HepG2 (cell line): ENCODE measurements around the gene KCNMA1. TPM values are rescaled to one million over a fixed set of nuclear protein-coding genes. Genes with fewer than 3 reads are reported as not detected.

Experiments
- ATAC-seq: fragments of 200-7000 bp; cut with Tn5 transposase; 3 replicates; pipeline ENCODE4 v1.9.1; 2020; ENCODE audit warnings: mild to moderate bottlenecking, moderate library complexity
- BruUV-seq: library from RNA; stranded (reverse); fragments of 400-500 nt; replicated peaks from 2 replicates; lab custom pipeline; 2021; lab: Mats Ljungman, UMichigan
- CTCF ChIA-PET: fragments of 300-600 bp; formaldehyde crosslinking; extraction: SDS; loops from one replicate; lab custom pipeline; 2021; ENCODE audit warnings: low total read pairs, inconsistent platforms, low intra/inter-chr PET ratio; lab: Yijun Ruan, JAX
- POLR2A ChIA-PET: fragments of 350-600 bp; sonication (Branson Sonifier 250); formaldehyde crosslinking; loops from one replicate; lab custom pipeline; 2020; ENCODE audit warnings: antibody characterized with exemption, inconsistent platforms; lab: Yijun Ruan, JAX
- DNase-seq: peaks from one replicate; pipeline ENCODE4 v3.0.0-alpha.2; 2015; ENCODE audit warnings: low spot score
- FAIRE-seq: peaks from 3 replicates; lab custom pipeline; 2011; peaks lifted over from hg19 to GRCh38; lab: Jason Lieb, UNC
- H2AFZ ChIP-seq: one replicate; pipeline ENCODE4 v1.6.1; 2011; ENCODE audit warnings: low read length, inconsistent platforms
- H3K27ac ChIP-seq: fragments of 300-600 bp; 3 replicates; pipeline ENCODE4 v1.8.0; 2011; ENCODE audit warnings: mixed run types, mild to moderate bottlenecking, mixed read lengths, low read length, inconsistent platforms; ENCODE audit not compliant: insufficient read depth; ENCODE audit errors: extremely low read length
- H3K27me3 ChIP-seq, 2 experiments: fragments of 200-600 bp in 1 of 2; 2 replicates in 1 of 2; 3 replicates in 1 of 2; pipeline versions ENCODE4 v1.6.0 to v1.8.0; 2011; ENCODE audit warnings: low read length in 2 of 2, mild to moderate bottlenecking in 2 of 2, moderate library complexity in 2 of 2, inconsistent platforms in 1 of 2; ENCODE audit not compliant: insufficient read depth in 2 of 2, control insufficient read depth in 1 of 2
- H3K36me3 ChIP-seq, 2 experiments: fragments of 200-600 bp in 1 of 2; replicated peaks in 1 of 2; 2 replicates in 1 of 2; 3 replicates in 1 of 2; pipeline versions ENCODE4 v1.5.1 to v1.8.0; 2011; ENCODE audit warnings: low read length in 2 of 2, inconsistent platforms in 1 of 2; ENCODE audit not compliant: insufficient read depth in 2 of 2, control insufficient read depth in 1 of 2
- H3K4me1 ChIP-seq: 2 replicates; pipeline ENCODE4 v1.5.1; 2012; ENCODE audit warnings: low read length, inconsistent platforms; ENCODE audit not compliant: insufficient read depth
- H3K4me2 ChIP-seq: 2 replicates; pipeline ENCODE4 v1.6.0; 2011; ENCODE audit warnings: low read depth, low read length, inconsistent platforms
- H3K4me3 ChIP-seq, 3 experiments: fragments of 200-600 bp in 1 of 3; sonication (generic), shearing (Covaris generic) in 1 of 3; replicated peaks in 1 of 3; 2 replicates each; pipeline ENCODE4 v1.5.1; 2011 to 2016; ENCODE audit warnings: low read length in 3 of 3, inconsistent platforms in 2 of 3, low read depth in 2 of 3, mild to moderate bottlenecking in 2 of 3, control low read depth in 1 of 3, mixed read lengths in 1 of 3; ENCODE audit not compliant: insufficient read depth in 1 of 3
- H3K79me2 ChIP-seq: one replicate; pipeline ENCODE4 v1.6.1; 2011; ENCODE audit warnings: low read length, inconsistent platforms; ENCODE audit not compliant: insufficient read depth
- H3K9ac ChIP-seq: 2 replicates; pipeline ENCODE4 v1.6.0; 2011; ENCODE audit warnings: mild to moderate bottlenecking, low read depth, low read length, inconsistent platforms; ENCODE audit not compliant: insufficient read depth
- H3K9me3 ChIP-seq: 2 replicates; pipeline ENCODE4 v1.5.1; 2012; ENCODE audit warnings: mild to moderate bottlenecking, low read length
- H4K20me1 ChIP-seq: 2 replicates; pipeline ENCODE4 v1.6.0; 2011; ENCODE audit warnings: inconsistent platforms, mild to moderate bottlenecking, low read length, moderate library complexity; ENCODE audit not compliant: insufficient read depth
- KLF16 ChIP-seq, 2 experiments: sonication (generic) in 1 of 2; formaldehyde crosslinking in 1 of 2; IDR thresholded peaks; 2 replicates each; pipeline versions ENCODE4 v1.6.1 to v1.8.0; 2016 to 2023; ENCODE audit warnings: missing genetic modification reagents in 2 of 2, missing compliant biosample characterization in 1 of 2
- NCOR1 ChIP-seq: fragments of 200-600 bp; sonication (generic); IDR thresholded peaks from 2 replicates; pipeline ENCODE4 v1.7.0; 2017; ENCODE audit warnings: antibody characterized with exemption, low read length, borderline replicate concordance
- RARG ChIP-seq: sonication (generic); formaldehyde crosslinking; IDR thresholded peaks from 2 replicates; pipeline ENCODE4 v1.4.0; 2020; ENCODE audit warnings: low read depth, mild to moderate bottlenecking, missing genetic modification reagents
- SCMH1 ChIP-seq: sonication (generic); formaldehyde crosslinking; IDR thresholded peaks from 2 replicates; pipeline ENCODE4 v1.9.0; 2021; ENCODE audit warnings: missing genetic modification reagents, mild to moderate bottlenecking, borderline replicate concordance
- TAF15 ChIP-seq: fragments of 200-400 bp; formaldehyde crosslinking; IDR thresholded peaks from one replicate; pipeline ENCODE4 v1.6.1; 2018; ENCODE audit warnings: mild to moderate bottlenecking, low read depth, low read length; ENCODE audit not compliant: poor library complexity, severe bottlenecking
- ZNF34 ChIP-seq: sonication (generic); formaldehyde crosslinking; IDR thresholded peaks from 2 replicates; pipeline ENCODE4 v1.4.0; 2020; ENCODE audit warnings: mild to moderate bottlenecking, missing genetic modification reagents, borderline replicate concordance
- ZNF430 ChIP-seq: sonication (generic); formaldehyde crosslinking; IDR thresholded peaks from 2 replicates; pipeline ENCODE4 v1.9.0; 2021; ENCODE audit warnings: mild to moderate bottlenecking, missing genetic modification reagents
- WGBS: methylation state at CpG from one replicate; pipeline ENCODE4 v1.1.6; 2017; ENCODE audit warnings: low lambda C conversion rate; 5-methylcytosine and 5-hydroxymethylcytosine counted together
- in situ Hi-C: cut with HindIII; loops from 2 replicates; pipeline ENCODE4 v1.10.0; 2017; ENCODE audit warnings: low pct_unique_long_range_greater_than_20kb; ENCODE audit not compliant: extremely low pct_ligation_motif_present
- intact Hi-C: fragments of 100-400 bp; cut with micrococcal nuclease; formaldehyde crosslinking; loops from one replicate; pipeline ENCODE4 v1.10.0; 2022; ENCODE audit not compliant: unreplicated experiment
- polyA plus RNA-seq, 8 experiments: library from polyadenylated mRNA; depleted of rRNA in 3 of 8; stranded (reverse) in 7 of 8; unstranded in 1 of 8; fragments of >200 nt; fragmentation: Illumina TruSeq in 4 of 8; extraction: Trizol in 4 of 8; gene quantifications; 2 replicates each; pipeline versions ENCODE4 v1.2.1 to v1.2.3, GENCODE V29; 2011 to 2016; ENCODE audit warnings: low read depth in 4 of 8, missing spikeins in 1 of 8, mixed read lengths in 1 of 8; ENCODE audit not compliant: insufficient read depth in 1 of 8
- total RNA-seq, 5 experiments: library from RNA; depleted of rRNA; stranded (reverse); fragments of >200 nt; fragmentation: Illumina TruSeq; extraction: Trizol; gene quantifications; 2 replicates each; pipeline ENCODE4 v1.2.3, GENCODE V29; 2016; ENCODE audit warnings: low read depth in 1 of 5
- TF ChIP-seq, protein P1 (sequence below): sonication (generic); formaldehyde crosslinking; IDR thresholded peaks from 2 replicates; pipeline ENCODE4 v1.4.0; 2020; ENCODE audit warnings: low read depth, missing genetic modification reagents
- TF ChIP-seq, protein P2 (sequence below): sonication (generic); formaldehyde crosslinking; IDR thresholded peaks from 2 replicates; pipeline ENCODE4 v1.4.0; 2020; ENCODE audit warnings: missing genetic modification reagents

KCNMA1 gene
- total and polyA plus RNA-seq, 2 of the 13 experiments (the other 11 are each of a cell fraction or from before 2014, with no cell fraction given): 0.02 TPM; not detected in 1

DNA sequence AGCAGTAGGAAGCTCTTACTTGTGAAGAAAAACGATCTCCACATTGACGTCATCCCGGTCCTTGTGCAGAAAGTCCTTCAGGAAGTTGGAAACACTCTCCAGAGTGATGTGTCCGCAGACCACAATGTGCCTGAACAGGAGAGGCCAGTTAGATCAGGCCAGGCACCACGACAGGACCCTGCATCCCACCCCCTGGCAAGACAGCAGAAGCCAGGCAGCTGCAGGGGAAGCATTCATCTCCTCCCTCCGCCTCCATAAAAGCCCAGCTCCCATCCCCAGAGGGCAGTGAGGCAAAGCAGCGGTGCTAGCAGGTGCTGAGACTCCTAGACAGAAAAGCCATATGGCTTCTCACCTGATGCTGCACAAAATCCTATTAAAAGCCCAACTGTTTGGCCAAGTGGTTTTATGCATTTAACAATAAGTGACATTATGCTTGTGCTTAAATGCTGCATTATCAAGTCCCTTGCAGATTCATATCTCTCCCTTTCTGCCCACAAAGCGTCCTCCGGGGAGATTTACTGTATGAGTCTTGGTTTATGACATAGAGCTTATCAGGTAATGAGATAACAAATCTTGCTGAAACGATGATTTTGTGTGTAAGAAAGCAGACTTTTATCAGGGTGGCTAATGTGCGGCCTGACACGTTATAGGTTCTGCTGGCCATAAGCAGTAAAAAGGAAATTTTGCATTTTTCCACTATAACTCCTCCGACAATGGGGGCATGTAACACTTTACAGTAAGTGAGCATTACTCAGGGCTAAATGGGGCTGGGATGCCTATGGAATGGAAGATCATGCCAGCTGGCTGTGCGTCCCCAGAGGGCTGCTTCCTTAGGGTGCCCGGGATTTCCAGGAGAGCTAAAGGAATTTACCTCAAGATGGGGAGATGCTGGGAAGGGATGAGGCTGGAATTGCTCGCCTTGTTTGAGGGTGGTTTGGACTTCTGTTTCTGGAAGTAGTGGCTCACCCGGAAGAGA is 546.9 kb downstream of the KCNMA1 start:
- in situ Hi-C loops (no loop called here), intact Hi-C loops (no loop called here)
- Histone ChIP-seq H3K9me3 (no peaks in the 10 kb centered on the region), H3K9ac (no peak overlapping the region), H3K4me3 (no peak overlapping the region), H3K4me2 (no peak overlapping the region), H3K27ac (no peak overlapping the region), H3K36me3 (no peaks in the 10 kb centered on the region), H2AFZ (no peak overlapping the region), H3K4me1 (no peaks in the 10 kb centered on the region), H3K79me2 (no peaks in the 10 kb centered on the region), H4K20me1 (no peaks in the 10 kb centered on the region), H3K27me3 (peaks cover 0 to 11% of the 10 kb centered on the region in 2 experiments; a peak in 2 of 5 replicates)
- 14% methylated on average over 12 of the region's 17 CpGs for WGBS
- CTCF ChIA-PET: no interaction called here
- POLR2A ChIA-PET: no interaction called here
- no peak for ATAC-seq
- no peak for DNase-seq
- no TSS peak for BruUV-seq
- FAIRE-seq: no peak
- TF ChIP-seq ZNF34 (CRISPR knock-in tag) (no peak), NCOR1 (no peak), RARG (no peak), TAF15 (no peak), SCMH1 (CRISPR knock-in tag) (no peak)

GRCh38 chr10:77087366-77087765 is 550.2 kb downstream of the KCNMA1 start:
- Histone ChIP-seq H3K4me2 (no peak overlapping the region), H4K20me1 (no peaks in the 10 kb centered on the region), H3K9me3 (no peaks in the 10 kb centered on the region), H3K4me3 (no peak overlapping the region), H3K9ac (no peak overlapping the region), H3K4me1 (no peaks in the 10 kb centered on the region), H2AFZ (no peak overlapping the region), H3K27me3 (peaks cover 0 to 11% of the 10 kb centered on the region in 2 experiments; a peak in 2 of 5 replicates), H3K36me3 (no peaks in the 10 kb centered on the region), H3K27ac (no peak overlapping the region), H3K79me2 (no peaks in the 10 kb centered on the region)
- 4% methylated on average over 4 of the region's 4 CpGs for WGBS
- in situ Hi-C loops: no loop called here
- CTCF ChIA-PET: no interaction called here
- FAIRE-seq (no peak), ATAC-seq (no peak), DNase-seq (no peak)
- no TSS peak for BruUV-seq
- intact Hi-C loops: no loop called here
- POLR2A ChIA-PET: no interaction called here
- TF ChIP-seq, protein P1, sequence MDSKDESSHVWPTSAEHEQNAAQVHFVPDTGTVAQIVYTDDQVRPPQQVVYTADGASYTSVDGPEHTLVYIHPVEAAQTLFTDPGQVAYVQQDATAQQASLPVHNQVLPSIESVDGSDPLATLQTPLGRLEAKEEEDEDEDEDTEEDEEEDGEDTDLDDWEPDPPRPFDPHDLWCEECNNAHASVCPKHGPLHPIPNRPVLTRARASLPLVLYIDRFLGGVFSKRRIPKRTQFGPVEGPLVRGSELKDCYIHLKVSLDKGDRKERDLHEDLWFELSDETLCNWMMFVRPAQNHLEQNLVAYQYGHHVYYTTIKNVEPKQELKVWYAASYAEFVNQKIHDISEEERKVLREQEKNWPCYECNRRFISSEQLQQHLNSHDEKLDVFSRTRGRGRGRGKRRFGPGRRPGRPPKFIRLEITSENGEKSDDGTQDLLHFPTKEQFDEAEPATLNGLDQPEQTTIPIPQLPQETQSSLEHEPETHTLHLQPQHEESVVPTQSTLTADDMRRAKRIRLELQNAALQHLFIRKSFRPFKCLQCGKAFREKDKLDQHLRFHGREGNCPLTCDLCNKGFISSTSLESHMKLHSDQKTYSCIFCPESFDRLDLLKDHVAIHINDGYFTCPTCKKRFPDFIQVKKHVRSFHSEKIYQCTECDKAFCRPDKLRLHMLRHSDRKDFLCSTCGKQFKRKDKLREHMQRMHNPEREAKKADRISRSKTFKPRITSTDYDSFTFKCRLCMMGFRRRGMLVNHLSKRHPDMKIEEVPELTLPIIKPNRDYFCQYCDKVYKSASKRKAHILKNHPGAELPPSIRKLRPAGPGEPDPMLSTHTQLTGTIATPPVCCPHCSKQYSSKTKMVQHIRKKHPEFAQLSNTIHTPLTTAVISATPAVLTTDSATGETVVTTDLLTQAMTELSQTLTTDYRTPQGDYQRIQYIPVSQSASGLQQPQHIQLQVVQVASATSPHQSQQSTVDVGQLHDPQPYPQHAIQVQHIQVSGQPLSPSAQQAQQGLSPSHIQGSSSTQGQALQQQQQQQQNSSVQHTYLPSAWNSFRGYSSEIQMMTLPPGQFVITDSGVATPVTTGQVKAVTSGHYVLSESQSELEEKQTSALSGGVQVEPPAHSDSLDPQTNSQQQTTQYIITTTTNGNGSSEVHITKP (CRISPR knock-in tag): no peak
- TF ChIP-seq, protein P2, sequence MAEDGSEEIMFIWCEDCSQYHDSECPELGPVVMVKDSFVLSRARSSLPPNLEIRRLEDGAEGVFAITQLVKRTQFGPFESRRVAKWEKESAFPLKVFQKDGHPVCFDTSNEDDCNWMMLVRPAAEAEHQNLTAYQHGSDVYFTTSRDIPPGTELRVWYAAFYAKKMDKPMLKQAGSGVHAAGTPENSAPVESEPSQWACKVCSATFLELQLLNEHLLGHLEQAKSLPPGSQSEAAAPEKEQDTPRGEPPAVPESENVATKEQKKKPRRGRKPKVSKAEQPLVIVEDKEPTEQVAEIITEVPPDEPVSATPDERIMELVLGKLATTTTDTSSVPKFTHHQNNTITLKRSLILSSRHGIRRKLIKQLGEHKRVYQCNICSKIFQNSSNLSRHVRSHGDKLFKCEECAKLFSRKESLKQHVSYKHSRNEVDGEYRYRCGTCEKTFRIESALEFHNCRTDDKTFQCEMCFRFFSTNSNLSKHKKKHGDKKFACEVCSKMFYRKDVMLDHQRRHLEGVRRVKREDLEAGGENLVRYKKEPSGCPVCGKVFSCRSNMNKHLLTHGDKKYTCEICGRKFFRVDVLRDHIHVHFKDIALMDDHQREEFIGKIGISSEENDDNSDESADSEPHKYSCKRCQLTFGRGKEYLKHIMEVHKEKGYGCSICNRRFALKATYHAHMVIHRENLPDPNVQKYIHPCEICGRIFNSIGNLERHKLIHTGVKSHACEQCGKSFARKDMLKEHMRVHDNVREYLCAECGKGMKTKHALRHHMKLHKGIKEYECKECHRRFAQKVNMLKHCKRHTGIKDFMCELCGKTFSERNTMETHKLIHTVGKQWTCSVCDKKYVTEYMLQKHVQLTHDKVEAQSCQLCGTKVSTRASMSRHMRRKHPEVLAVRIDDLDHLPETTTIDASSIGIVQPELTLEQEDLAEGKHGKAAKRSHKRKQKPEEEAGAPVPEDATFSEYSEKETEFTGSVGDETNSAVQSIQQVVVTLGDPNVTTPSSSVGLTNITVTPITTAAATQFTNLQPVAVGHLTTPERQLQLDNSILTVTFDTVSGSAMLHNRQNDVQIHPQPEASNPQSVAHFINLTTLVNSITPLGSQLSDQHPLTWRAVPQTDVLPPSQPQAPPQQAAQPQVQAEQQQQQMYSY (CRISPR knock-in tag): no peak
- no peak for TF ChIP-seq KLF16 (CRISPR knock-in tag; IDR thresholded peaks at IDR 0.05)
- no peak for TF ChIP-seq ZNF430 (CRISPR knock-in tag)
